ENCODE data around the gene CAPS.

- TF ChIP-seq POLR2A (IDR thresholded peaks at IDR 0.05; ENCODE audit: low read depth, low read length) (no peak), POLR2AphosphoS5 (IDR thresholded peaks at IDR 0.05; ENCODE audit: low read depth, low read length) (no peak)
Observed at GRCh38 chr19:5880196-5880595, 33.9 kb upstream of the CAPS start.
